ENCODE measurements around the gene EVA1A.

EVA1A gene

DNA sequence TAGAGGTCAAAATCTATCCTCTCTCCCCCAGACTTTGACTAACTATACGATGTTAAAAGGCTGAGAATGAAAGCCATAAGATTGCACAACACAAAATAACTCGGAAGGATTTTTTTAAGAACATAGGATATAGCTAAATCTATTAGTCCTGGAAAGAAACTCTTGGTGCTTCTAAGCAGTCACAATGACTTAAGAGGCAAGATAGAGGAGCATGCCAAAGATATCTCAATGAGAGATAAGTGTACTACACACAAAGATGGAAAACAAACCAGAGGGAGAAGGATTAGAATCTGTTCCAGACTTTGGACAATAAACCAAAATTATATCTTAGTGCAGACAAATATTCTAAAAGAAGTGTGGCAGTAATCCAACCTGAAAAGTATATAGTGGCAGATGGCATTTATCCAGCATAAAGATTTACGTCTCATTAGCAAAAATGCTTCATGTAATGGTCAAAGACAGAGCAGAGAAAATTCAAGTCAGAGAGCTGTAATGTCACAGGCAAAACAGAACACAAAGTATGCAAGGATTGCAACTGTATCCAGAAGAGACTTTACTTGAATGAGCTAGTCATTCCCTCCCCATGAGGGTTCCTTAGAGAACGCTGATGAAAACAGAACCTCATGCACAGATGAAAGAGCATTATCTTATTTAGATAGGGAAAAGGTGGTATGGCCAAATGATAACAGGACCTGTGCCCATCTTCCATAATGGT, 28.8 kb upstream of the EVA1A start:
- FAIRE-seq = no peak

DNA sequence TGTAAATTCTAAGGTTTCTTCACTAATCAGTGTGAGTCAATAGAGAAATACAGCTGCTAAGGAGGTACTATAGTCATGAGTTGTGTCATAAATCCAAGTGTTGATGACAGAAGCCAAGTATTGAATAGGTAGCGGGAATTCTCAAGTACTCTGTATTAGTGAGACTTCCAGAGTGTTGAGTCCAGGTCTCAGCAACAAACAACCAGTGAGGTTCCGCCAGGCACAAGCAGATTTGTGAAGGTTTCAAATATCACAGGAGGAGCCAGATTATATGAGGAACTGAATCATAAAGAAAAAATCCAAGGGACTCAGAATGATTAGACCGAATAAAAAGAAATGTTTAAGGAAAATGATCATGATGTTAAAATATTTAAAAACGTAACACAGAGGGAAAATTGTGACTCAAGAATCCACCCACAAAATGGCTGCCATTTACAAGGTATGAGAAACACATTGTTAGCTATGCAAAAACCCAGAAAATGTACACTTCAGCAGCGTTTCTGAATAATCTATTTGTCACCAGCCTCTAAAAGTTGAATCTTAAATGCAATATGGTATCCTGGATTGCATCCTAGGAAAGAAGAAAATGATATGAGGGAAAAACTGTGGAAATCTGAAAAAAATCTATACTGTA, 27.3 kb upstream of the EVA1A start:
- FAIRE-seq = no peak

DNA sequence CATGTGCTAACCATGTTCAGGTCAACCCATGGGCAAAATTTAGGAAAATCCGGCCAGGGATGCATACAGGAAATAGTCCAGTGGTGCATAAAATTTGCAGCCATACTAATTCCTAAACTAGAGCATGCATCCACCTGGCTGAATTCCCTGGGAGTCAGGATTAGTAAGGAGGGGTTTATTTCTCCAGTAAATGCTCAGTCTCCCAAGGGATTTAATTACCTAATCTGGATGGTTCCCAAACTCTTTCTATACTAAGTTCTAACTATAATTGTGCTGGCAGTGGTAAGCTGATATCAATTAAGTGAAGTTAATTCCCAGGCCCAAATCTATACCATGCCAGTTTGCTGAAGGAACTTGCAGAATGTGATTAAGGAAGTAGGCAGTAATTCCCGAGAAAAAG, 26.2 kb upstream of the EVA1A start:
- no peak for FAIRE-seq

DNA sequence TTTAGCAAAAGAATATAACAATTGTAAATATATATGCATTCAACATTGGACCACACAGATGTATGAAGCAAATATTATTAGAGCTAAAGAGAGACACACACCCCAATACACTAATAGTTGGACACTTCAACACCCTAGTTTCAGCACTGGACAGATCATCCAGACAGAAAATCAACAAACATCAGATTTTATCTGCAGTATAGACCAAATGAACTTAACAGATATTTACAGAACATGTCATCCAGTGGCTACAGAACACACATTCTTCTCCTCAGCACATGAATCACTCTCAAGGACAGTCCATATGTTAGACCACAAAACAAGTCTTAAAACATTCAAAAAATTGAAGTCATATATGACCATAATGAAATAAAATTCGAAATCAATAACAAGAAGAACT, 22.1 kb upstream of the EVA1A start:
- FAIRE-seq = no peak

DNA sequence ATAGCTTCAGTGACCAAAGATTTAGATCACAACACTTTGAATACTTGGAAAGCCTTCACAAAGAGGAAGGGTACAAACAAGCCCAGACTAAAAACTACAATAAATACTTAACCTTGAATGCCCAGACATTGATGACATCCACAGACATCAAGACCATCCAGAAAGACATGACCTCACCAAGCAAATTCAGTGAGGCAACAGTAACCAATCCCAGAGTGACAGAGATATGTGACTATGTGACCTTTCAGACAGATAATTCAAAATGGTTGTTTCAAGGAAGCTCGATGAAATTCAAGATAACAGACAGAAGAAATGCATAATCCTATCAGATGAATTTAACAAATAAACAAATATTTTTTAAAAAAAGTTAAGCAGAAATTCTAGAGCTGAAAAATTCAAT, 19.9 kb upstream of the EVA1A start:
- no peak for FAIRE-seq

DNA sequence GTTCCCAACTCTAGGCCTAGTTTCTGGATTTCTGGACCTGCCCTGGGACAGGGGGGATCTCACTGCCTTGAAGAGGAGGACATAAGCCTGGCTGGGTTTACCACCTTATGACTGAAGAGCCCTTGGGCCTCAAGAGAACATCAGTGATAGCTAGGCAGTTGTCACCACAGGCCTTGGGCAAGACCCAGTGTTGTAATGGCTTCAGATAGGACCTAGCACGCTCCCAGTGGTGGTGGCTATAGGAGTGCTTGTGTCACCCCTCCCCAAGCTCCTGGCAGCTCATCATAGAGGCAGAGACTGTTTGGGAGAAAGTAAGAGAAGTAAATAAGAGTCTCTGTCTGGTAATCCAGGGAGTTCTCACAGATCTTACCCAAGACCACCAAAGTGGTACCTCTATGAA, 19.4 kb upstream of the EVA1A start:
- FAIRE-seq = no peak

DNA sequence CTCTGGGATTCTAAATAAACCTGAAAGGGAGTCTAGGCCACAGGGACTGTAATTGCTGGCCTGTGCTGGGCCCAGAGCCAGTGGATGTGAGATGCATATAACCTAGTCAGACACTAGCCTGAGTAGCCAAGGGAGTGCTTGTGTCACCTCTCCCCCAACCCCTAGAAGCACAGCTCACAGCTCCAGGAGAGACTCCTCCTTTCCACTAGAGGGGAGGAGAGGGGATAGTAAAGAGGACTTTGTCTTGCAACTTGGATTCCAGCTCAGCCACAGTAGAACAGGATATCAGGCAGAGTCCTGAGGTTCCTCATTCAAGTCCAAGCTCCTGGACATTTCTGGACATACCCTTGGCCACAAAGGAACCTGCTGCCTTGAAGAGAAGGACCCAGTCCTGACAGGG, 18.4 kb upstream of the EVA1A start:
- no peak for FAIRE-seq

DNA sequence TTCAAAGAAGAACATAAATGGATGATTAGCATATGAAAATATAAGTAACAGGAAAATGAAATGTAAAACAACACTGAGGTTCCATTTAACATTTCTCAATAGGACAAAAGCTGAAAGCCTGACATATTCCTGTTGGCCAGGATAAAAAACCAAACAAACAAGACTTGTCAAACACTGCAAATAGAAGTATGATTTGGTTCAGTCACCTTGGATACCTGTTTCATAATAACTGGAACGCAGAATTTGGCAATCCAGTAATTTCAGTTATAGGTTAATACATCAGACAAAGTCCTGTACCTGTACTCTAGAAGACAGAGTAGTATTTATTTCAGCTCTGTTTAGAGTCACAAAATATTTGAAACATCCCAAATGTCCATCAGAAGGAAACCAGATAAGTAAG, 16.5 kb upstream of the EVA1A start:
- no peak for FAIRE-seq

DNA sequence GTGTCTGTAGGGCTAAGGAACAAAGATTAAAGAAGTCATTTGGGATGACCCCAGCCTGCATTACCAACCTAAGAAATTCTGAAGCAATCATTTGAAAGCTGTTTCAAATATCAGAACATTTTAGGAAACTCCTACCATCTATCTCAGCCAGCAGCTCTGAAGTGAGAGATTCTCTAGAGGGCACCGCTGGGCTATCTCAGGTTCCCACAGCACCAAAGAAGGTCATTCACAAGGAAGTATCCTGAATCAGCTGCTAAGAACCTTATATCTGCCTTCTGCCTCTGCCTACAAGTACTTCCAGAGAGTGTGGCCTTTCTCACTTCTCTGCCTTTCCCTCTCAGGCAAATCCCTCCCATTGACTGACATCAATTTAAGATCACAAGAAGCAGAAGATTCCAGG, 13.4 kb upstream of the EVA1A start:
- FAIRE-seq = no peak

DNA sequence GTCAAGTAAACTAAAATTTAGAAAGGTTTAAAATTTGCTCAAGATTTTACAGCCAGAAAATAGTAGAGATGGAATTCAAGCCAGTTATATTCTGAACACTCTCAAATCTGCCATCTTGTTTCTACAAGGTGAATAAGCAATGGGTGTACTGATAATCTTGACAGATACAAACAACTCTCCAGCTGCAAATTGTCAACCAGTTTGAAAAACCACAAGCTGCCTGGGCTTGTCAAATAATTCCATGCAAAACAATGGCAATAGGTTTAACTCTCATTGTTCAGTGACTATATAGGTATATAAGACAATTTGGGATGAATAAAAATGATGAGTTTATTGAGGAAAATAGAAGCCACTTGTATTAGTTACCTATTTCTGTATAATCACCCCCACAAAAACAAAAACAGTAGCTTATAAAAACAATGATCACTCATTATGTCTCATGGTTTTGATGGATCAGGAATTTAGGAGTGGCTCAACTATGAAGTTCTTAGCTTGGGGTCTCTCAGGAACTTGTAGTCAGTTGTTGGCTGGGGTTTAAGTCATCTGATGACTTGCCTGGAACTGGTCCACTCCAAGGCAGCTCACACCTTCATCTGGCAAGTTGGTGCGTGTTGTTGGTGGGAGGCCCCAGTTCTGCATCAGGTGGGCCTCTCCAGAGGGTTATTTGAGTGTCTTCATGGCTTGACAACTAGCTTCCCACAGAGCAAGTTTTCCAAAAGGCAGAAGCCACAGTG, 12.6 kb upstream of the EVA1A start:
- FAIRE-seq = no peak

DNA sequence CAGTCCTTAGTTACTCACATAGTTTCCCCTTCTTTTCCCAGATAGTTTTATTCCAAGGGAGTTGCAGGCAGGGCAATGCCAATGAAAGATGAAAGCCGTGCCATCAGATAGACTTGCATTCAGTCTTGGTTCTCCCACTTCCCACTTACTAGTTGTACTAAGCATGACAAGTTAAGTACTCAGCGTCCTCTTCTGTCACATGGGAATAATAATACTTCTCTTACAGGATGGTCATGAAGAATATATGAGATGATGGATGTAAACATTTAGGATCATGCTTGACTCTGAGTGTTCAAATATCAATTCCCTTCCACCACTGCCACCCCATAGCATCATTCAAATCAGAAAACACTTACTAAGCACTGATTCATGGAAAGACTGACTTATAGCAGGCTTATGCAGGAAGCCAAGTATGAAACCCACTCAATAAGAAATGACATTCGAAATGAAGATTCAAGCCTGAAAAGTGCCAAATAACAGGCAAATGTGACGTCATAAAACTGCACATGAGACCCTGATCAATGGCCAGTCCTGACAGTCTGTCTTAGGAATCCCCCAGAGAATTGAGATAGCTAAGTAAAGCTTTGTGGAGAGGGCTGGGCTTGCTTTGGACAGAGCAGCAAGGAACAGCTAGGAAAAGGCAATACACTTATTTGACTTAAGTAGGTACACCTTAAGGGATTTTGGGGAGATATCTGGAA, 11.1 kb upstream of the EVA1A start:
- FAIRE-seq = no peak

DNA sequence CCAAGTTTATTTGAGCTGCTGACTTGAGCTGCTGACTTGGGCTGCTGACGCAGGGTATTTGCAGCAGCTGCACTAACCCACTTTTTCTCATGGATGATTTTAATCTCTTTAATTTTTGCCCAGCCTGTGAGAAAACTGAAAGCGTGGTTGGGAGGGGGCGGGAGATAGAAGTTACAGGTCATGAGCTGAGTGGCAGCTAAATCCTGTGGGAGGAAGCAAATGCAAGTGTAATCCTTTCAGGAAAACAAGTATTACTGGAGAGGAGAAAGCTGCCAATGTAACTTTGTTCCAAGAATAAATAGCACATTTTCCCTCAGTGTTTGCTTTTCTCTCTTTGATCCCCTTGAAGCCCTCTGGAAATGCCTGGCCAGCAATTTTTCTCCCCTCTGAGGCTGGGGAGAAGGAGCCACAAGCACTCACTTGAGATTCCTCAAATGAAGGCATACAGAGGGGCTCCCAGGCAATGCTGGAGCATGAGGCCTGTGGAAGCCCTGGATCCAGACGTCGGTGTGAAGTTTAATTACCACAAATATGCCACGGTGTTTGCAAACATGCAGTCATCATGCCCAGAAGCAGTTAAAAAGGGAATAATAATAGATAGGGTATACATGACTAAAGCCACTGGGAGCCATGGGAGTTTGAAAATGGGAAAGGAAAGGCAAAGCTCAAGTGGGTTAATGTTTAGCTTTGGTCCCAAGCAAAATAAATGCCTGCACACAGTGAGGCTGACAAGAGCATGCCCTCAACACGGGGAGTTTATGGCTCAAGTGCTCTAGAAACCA, 10.4 kb upstream of the EVA1A start:
- no peak for FAIRE-seq

DNA sequence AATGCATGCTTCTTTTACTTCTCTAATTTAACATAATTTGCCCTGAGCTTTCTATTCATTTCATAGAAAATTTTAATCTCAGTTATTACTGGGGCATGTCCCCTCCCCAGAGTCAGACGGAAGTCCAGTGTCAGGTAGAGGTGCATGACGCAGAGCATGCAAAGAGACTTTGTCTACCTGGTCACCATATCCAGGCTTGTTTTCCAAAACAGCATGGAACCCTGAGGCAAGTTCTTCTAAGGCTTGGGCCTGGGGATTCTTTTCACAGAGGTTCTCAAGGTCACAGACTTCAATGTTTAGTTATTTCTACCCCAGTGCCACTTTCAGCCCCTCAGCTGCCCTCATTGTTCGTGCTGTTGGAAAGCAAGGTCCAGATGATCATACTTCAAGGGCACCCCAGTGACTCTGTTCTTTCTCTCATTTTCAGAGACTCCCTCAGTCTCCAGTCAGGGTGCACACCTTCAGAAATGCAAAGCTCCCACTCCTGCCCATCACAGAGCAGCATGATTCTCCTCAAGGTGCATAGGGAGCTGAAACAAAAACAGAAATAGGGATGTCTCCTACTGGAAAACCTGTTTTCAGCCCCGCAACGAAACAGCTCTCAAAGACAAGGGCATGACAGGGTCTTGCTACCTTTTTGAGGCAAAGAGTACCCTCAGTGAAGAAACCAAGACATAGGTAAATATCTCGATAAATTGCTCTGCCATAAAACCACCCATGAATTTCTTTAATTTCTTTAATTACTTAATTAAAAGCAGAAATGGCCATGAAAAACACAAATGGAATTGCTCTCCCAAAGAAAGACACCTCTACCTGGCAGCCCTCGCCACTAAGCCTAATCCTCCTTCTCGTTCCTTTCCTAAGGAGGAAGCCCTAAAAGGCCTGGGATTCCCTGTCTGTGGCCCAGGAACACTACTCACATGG, 9.5 kb upstream of the EVA1A start:
- no peak for FAIRE-seq

DNA sequence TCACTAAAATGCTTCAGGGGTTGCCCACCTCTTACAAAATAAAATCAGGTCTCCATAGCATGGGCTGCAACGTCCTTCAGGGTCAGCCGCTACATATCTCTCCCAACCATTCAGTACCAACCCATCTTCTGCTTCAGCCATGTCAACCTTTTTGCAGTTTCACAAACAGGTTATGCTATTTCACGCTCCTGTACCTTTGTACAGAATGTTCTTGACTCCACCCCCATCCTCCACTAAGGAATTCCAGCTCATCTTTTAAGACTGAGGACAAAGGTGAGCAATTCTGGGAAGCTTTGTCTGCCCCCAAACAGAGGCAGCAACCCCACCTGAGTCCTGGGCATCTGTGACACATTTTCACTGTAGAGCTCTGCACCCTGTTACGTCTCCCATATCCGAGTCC, 8.8 kb upstream of the EVA1A start:
- no peak for FAIRE-seq

DNA sequence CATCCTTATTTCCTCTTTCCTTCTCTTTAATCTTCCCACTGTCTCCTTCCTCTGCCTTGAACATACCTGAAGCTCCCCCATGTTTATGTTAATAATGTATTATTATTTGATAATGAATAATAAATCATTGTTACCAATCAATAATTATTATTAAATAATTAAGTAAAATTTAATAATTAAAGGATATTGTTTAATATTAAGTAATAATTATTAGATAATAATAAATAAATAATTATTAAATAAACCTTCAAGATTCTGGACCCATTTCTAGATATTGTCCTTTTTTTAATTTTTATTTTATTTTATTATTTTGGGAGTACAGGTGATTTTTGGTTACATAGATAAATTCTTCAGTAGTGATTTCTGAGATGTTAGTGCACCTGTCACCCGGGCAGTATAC, 7.4 kb upstream of the EVA1A start:
- peak; percentile 92 for FAIRE-seq

DNA sequence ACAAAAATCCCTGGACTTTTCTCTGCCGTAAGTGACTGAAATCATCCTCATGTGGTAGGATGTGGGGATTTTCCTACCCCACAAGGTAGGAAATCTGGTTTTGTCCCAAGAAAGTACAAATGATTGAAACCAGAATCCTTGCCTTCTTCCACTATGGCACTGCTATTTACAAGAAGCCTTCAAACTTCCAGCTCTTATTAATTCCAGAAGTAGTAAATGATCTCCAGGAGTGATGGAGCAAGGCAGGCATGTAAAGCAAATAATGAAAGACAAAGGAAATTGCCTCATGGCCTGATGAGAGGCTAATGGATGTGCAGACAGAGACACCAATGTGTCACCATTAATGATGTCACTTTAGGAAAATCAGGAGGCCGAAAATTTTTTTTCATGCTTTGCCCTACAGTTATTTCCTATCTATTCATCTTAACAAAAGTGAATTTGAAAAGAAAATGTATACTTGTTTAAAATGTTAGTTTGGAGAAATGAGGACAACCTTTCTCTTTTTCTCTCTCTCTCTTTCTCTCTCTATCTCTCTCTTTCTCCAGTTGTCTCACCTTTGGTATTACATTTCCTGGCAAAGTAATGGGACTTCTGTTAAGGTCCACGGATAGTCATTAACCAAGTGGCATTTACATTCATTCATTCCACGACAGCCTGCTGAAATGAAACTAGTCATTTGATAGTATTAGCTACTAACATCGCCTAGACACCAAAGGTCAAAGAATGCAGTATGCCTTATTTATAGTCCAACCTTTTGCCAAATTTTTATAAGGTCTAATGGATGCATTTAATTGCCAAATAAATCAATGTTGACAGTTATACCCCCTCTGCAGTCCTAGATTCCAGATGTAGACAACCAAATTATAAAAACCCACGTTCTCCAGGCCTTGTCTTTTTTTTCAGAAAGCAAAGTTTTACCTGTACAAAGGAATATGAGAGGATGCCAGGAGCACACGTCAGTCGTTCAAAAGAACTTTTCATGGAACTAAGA, 5.0 kb upstream of the EVA1A start:
- FAIRE-seq = no peak

DNA sequence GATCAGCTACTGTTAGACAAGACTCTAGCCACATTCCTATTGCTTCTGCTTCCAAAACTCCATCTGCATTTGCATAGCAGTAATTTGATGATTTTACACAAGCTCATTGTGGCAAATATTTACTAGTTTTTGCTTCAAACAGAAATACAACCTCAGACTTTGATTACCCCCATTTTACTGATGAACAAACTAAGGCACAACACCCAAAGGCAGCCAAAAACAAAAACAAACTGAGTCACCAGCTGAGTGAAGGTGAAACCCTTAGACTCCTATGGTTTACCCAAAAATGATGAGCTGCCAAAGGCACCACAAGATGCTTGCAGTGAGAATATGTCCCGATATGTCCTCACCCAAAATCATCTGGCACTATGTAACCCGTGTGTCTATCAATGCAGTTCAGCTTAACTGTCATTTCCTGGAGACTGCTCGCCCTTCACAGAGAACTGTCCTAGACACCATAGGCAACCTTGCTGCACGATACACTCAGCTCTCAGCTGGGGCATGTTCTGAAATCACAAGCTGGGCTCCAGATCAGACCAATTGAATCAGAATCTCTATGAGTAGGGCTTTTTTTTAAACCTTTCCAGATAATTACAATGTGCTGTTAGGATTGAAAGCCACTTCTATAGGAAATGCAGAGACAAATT, 4.1 kb upstream of the EVA1A start:
- FAIRE-seq = no peak

DNA sequence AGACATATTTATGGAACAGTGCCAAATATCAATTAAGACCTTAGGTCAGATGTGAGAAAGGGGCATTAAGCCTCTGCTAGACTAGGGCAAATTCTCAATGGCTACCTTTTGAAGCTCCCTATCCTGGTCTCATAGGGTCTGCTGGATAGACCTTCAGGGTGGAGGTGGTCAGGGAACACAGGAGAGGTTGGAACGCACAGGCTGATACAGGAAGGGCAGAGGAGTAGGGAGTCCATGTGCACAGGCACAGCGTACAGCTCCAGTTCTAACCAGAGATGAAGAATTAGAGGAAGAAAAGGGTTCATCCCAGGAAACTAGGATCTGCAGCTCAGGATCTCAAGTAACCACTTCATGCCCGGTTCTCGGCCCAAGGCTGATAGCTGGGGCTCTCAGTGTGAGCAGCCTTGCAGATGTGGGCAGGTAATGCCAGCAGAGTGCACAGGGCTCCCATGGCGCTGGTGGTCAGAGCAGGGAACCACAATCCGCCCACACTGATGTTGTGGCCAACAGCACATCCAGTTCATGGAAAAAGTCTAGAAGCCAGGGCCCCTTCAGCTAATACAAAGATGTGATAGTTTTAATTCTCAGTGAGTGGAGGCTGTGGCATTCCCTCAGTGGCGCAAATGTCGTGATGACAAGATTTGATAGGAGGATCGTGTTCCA, 3.4 kb upstream of the EVA1A start:
- FAIRE-seq = no peak

DNA sequence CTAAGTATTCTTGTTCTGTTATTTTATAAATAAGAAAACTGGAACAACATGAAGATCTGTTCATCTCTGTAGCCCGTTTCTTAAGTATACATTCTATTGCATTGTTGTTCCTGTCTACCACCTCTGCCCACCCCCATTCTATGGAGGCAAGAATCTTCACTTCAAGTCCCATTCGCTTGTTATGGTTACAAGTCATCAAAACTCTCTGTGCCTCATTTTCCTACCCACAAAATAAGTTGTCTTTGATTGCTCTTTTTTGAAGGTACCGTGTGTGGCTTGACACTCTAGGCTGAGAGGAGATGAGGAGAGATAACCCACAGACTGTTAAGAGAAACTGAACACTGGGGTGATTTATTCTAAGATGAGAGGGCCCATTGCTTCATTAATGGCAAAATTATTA, 2.9 kb upstream of the EVA1A start:
- no peak for FAIRE-seq

Measured in TTC549 (cell line).